Caco-2 (cell line): ENCODE data around the gene DNAH1. TPM values are rescaled to one million over a fixed set of nuclear protein-coding genes. Genes with fewer than 3 reads are reported as not detected.

Source experiments
- BruUV-seq: library from RNA; stranded (reverse); fragments of 400-500 nt; replicated peaks from 2 replicates; lab custom pipeline; 2021; lab: Mats Ljungman, UMichigan
- CTCF ChIA-PET: fragments of 300-600 bp; sonication (Branson Sonifier 250); formaldehyde crosslinking; loops from one replicate; lab custom pipeline; 2022; ENCODE audit warnings: antibody characterized with exemption; lab: Charles Lee
- POLR2A ChIA-PET: fragments of 300-600 bp; sonication (Branson Sonifier 250); formaldehyde crosslinking; loops from one replicate; lab custom pipeline; 2022; ENCODE audit warnings: antibody characterized with exemption; lab: Charles Lee
- DNase-seq, 2 experiments: peaks; one replicate each; pipeline versions ENCODE4 v3.0.0 to v3.0.0-alpha.2; 2020 to 2022
- H3K27me3 ChIP-seq: replicated peaks from 2 replicates; pipeline ENCODE4 v1.6.0; 2011; ENCODE audit warnings: low read length; ENCODE audit not compliant: control insufficient read depth, insufficient read depth
- H3K36me3 ChIP-seq: 2 replicates; pipeline ENCODE4 v1.5.1; 2011; ENCODE audit warnings: low read length; ENCODE audit not compliant: control insufficient read depth, insufficient read depth
- H3K4me1 ChIP-seq: fragments of 250-450 bp; sonication (Bioruptor Pico); 2 replicates; pipeline ENCODE4 v1.5.1; 2020; ENCODE audit warnings: mild to moderate bottlenecking
- H3K4me3 ChIP-seq: 2 replicates; pipeline ENCODE4 v1.5.1; 2011; ENCODE audit warnings: low read depth, mild to moderate bottlenecking, control low read depth, low read length
- H3K9me3 ChIP-seq: fragments of 250-450 bp; sonication (Bioruptor Pico); 2 replicates; pipeline ENCODE4 v1.5.1; 2020; ENCODE audit warnings: mild to moderate bottlenecking, moderate library complexity
- H3K27ac Mint-ChIP-seq: one replicate; pipeline ENCODE4 v1.8.0; 2022; ENCODE audit warnings: mixed read lengths; ENCODE audit not compliant: unreplicated experiment
- H3K27me3 Mint-ChIP-seq: one replicate; pipeline ENCODE4 v1.8.0; 2022; ENCODE audit warnings: mixed read lengths; ENCODE audit not compliant: insufficient read depth, unreplicated experiment
- H3K36me3 Mint-ChIP-seq: one replicate; pipeline ENCODE4 v1.8.0; 2022; ENCODE audit warnings: mild to moderate bottlenecking, mixed read lengths; ENCODE audit not compliant: insufficient read depth, unreplicated experiment
- H3K4me1 Mint-ChIP-seq: one replicate; pipeline ENCODE4 v1.8.0; 2022; ENCODE audit warnings: low read depth, mixed read lengths; ENCODE audit not compliant: unreplicated experiment
- H3K4me3 Mint-ChIP-seq: one replicate; pipeline ENCODE4 v1.8.0; 2022; ENCODE audit warnings: mild to moderate bottlenecking, moderate library complexity, mixed read lengths; ENCODE audit not compliant: unreplicated experiment
- H3K9me3 Mint-ChIP-seq: one replicate; pipeline ENCODE4 v1.8.0; 2022; ENCODE audit warnings: mixed read lengths; ENCODE audit not compliant: unreplicated experiment
- intact Hi-C: fragments of 100-400 bp; cut with micrococcal nuclease; formaldehyde crosslinking; loops from one replicate; pipeline ENCODE4 v1.10.0; 2022; ENCODE audit not compliant: unreplicated experiment
- total RNA-seq: library from RNA; stranded (reverse); gene quantifications from 2 replicates; pipeline ENCODE4 v1.2.3, GENCODE V29; 2022
- TF ChIP-seq, protein P1 (sequence below), 2 experiments: fragments of 200-600 bp in 1 of 2; IDR thresholded peaks; 1 replicate in 1 of 2; 2 replicates in 1 of 2; pipeline versions ENCODE4 v1.5.1 to v1.8.0; 2011 to 2022; ENCODE audit warnings: antibody characterized with exemption in 1 of 2, control low read depth in 1 of 2, inconsistent platforms in 1 of 2, low read depth in 1 of 2, low read length in 1 of 2, mild to moderate bottlenecking in 1 of 2, moderate library complexity in 1 of 2; ENCODE audit not compliant: insufficient read depth in 1 of 2, severe bottlenecking in 1 of 2, unreplicated experiment in 1 of 2

The DNAH1 gene
- total RNA-seq, 1 experiment from 2014 or later, result 4.1 TPM

GRCh38 chr3:52298149-52299098, 17.7 kb upstream of the DNAH1 start:
- intact Hi-C loops, result no loop called here
- H3K4me3 Mint-ChIP-seq, result peak overlapping the region; percentile 56
- H3K27me3 Mint-ChIP-seq, result no peaks in the 10 kb centered on the region
- Histone ChIP-seq H3K27me3 (no peaks in the 10 kb centered on the region), H3K4me3 (no peak overlapping the region), H3K4me1 (peaks cover 43% of the 10 kb centered on the region), H3K36me3 (peaks cover 5% of the 10 kb centered on the region; the same call in 1 of the 2 replicates), H3K9me3 (no peaks in the 10 kb centered on the region)
- POLR2A ChIA-PET, result interaction anchor here (0.6 to 1.1 kb wide), 3 partner anchors 9 to 41 kb away, joined by 4 to 5 read pairs (median 5); no protein-coding TSS in a partner anchor
- TF ChIP-seq, protein P1, sequence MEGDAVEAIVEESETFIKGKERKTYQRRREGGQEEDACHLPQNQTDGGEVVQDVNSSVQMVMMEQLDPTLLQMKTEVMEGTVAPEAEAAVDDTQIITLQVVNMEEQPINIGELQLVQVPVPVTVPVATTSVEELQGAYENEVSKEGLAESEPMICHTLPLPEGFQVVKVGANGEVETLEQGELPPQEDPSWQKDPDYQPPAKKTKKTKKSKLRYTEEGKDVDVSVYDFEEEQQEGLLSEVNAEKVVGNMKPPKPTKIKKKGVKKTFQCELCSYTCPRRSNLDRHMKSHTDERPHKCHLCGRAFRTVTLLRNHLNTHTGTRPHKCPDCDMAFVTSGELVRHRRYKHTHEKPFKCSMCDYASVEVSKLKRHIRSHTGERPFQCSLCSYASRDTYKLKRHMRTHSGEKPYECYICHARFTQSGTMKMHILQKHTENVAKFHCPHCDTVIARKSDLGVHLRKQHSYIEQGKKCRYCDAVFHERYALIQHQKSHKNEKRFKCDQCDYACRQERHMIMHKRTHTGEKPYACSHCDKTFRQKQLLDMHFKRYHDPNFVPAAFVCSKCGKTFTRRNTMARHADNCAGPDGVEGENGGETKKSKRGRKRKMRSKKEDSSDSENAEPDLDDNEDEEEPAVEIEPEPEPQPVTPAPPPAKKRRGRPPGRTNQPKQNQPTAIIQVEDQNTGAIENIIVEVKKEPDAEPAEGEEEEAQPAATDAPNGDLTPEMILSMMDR (IDR thresholded peaks at IDR 0.05; ENCODE audit: insufficient read depth in 1 of 2, low read depth in 1 of 2, low read length in 1 of 2, severe bottlenecking in 1 of 2, unreplicated experiment in 1 of 2), result no peak
- BruUV-seq, result no TSS peak
- peaks cover 33% of the 10 kb centered on the region for H3K4me1 Mint-ChIP-seq
- CTCF ChIA-PET, result interaction anchor here (0.5 to 2.2 kb wide), 5 partner anchors 9 to 87 kb away, joined by 3 to 11 read pairs (median 4); partner anchors contain the start of gene WDR82
- peaks cover 53% of the 10 kb centered on the region for H3K36me3 Mint-ChIP-seq
- DNase-seq, result peak in 1 of 2 experiments; percentile 26
- peak overlapping the region; percentile 78 for H3K27ac Mint-ChIP-seq
- H3K9me3 Mint-ChIP-seq, result no peaks in the 10 kb centered on the region

DNA sequence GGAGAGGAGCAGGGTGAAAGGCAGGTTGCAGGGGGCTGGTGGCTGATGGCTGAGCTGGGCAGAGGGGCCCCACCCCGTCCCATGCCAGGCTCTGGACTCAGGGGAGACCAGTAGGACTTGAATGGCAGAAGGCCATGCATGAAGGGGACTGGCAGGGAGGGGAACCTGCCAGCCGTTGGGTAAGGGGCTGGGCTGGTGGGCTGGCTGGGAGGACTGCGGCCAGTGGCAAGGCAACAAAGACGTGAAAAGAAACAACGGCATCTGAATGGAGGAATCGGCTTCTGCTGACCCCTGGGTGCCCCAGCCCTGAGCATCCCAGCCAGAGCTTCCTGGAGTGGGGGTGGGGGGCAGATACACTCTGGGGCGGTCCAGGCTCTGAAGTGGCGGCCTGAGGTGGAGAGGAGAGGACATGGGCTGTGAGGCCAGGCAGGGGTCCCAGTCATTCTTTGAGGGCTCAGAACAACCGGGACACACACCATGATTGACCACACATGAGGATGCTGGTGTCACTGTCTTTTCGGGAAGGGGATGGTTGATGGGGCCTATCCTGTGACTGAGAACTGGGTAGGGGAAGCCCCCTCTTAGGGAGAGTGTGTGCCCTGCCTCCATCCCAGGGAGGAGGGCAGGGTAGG, 16.8 kb upstream of the DNAH1 start:
- peak overlapping the region; percentile 56 for H3K4me3 Mint-ChIP-seq

More for the DNA sequence above, 16.8 kb upstream of the DNAH1 start:
- TF ChIP-seq, protein P1 (IDR thresholded peaks at IDR 0.05; ENCODE audit: insufficient read depth in 1 of 2, low read depth in 1 of 2, low read length in 1 of 2, severe bottlenecking in 1 of 2, unreplicated experiment in 1 of 2), result no peak
- intact Hi-C loops, result no loop called here
- peak overlapping the region; percentile 35 for H3K27ac Mint-ChIP-seq
- DNase-seq, result no peak
- no peaks in the 10 kb centered on the region for H3K27me3 ChIP-seq
- CTCF ChIA-PET, result interaction anchor here (0.5 to 2.2 kb wide), 6 partner anchors 10 to 86 kb away, joined by 3 to 11 read pairs (median 4); partner anchors contain the start of gene WDR82
- POLR2A ChIA-PET, result interaction anchor here (0.6 to 2.2 kb wide), 3 partner anchors 10 to 40 kb away, joined by 5 to 9 read pairs (median 5); no protein-coding TSS in a partner anchor
- no peaks in the 10 kb centered on the region for H3K9me3 ChIP-seq
- H3K36me3 Mint-ChIP-seq, result peaks cover 52% of the 10 kb centered on the region
- H3K4me3 ChIP-seq, result no peak overlapping the region
- peaks cover 43% of the 10 kb centered on the region for H3K4me1 ChIP-seq
- H3K36me3 ChIP-seq, result peaks cover 1% of the 10 kb centered on the region; the same call in 1 of the 2 replicates
- no peaks in the 10 kb centered on the region for H3K9me3 Mint-ChIP-seq
- no peaks in the 10 kb centered on the region for H3K27me3 Mint-ChIP-seq
- peaks cover 33% of the 10 kb centered on the region for H3K4me1 Mint-ChIP-seq
- no TSS peak for BruUV-seq
